ENCODE results near the gene KMT2D. TPM values are rescaled to one million over a fixed set of nuclear protein-coding genes. Genes with fewer than 3 reads are reported as not detected.

KMT2D gene
- total and polyA plus RNA-seq, 10 of the 15 experiments (the other 5 are each of a cell fraction or from before 2014, with no cell fraction given) = 0.51 to 71.5 (median 10.4) TPM

GRCh38 chr12:49069507-49070346 lies 9.1 kb upstream of the KMT2D start, which contains the start of gene RHEBL1 (continued):
- TF ChIP-seq, protein P1, sequence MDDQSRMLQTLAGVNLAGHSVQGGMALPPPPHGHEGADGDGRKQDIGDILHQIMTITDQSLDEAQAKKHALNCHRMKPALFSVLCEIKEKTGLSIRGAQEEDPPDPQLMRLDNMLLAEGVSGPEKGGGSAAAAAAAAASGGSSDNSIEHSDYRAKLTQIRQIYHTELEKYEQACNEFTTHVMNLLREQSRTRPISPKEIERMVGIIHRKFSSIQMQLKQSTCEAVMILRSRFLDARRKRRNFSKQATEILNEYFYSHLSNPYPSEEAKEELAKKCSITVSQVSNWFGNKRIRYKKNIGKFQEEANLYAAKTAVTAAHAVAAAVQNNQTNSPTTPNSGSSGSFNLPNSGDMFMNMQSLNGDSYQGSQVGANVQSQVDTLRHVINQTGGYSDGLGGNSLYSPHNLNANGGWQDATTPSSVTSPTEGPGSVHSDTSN (IDR thresholded peaks at IDR 0.05; ENCODE audit: insufficient replicate concordance, low read depth, low read length) = no peak
- TF ChIP-seq POLR2A (IDR thresholded peaks at IDR 0.05; ENCODE audit: low read depth, low read length) (peak; percentile 79), NFIC (IDR thresholded peaks at IDR 0.05; ENCODE audit: low read depth, low read length) (0 out of 2 replicates have a peak, but pooled peaks have one; percentile 29), DPF2 (IDR thresholded peaks at IDR 0.05) (peak; percentile 68; the same call in 1 of the 2 replicates), YBX1 (IDR thresholded peaks at IDR 0.05) (no peak), BCL11A (IDR thresholded peaks at IDR 0.05; ENCODE audit: low read depth, low read length) (0 out of 2 replicates have a peak, but pooled peaks have one; percentile 11), HDAC2 (IDR thresholded peaks at IDR 0.05) (0 out of 2 replicates have a peak, but pooled peaks have one; percentile 77), PAX5 (IDR thresholded peaks at IDR 0.05; ENCODE audit: borderline replicate concordance, low read depth, low read length) (peak; percentile 23; the same call in 1 of the 2 replicates), ZBED1 (IDR thresholded peaks at IDR 0.05; ENCODE audit: borderline replicate concordance) (no peak), BRCA1 (IDR thresholded peaks at IDR 0.05; ENCODE audit: low read depth, low read length) (no peak), MXI1 (IDR thresholded peaks at IDR 0.05; ENCODE audit: low read depth, low read length) (peak; percentile 95), TBL1XR1 (IDR thresholded peaks at IDR 0.05; ENCODE audit: low read depth, low read length) (no peak), SMAD1 (IDR thresholded peaks at IDR 0.05; ENCODE audit: low read depth, partially characterized antibody) (no peak), ASH2L (IDR thresholded peaks at IDR 0.05; ENCODE audit: borderline replicate concordance, low read depth) (peak; percentile 99; the same call in 1 of the 2 replicates), ZNF207 (IDR thresholded peaks at IDR 0.05; ENCODE audit: borderline replicate concordance) (peak; percentile 56), HCFC1 (IDR thresholded peaks at IDR 0.05; ENCODE audit: low read length) (0 out of 2 replicates have a peak, but pooled peaks have one; percentile 31), CHD4 (IDR thresholded peaks at IDR 0.05) (no peak), ZZZ3 (IDR thresholded peaks at IDR 0.05; ENCODE audit: control insufficient read depth, insufficient read length, low read depth) (no peak), GABPA (IDR thresholded peaks at IDR 0.05; ENCODE audit: low read depth) (no peak), STAT1 (conservative IDR thresholded peaks at IDR 0.05) (0 out of 2 replicates have a peak, but pooled peaks have one; percentile 62)
- TF ChIP-seq, protein P2, sequence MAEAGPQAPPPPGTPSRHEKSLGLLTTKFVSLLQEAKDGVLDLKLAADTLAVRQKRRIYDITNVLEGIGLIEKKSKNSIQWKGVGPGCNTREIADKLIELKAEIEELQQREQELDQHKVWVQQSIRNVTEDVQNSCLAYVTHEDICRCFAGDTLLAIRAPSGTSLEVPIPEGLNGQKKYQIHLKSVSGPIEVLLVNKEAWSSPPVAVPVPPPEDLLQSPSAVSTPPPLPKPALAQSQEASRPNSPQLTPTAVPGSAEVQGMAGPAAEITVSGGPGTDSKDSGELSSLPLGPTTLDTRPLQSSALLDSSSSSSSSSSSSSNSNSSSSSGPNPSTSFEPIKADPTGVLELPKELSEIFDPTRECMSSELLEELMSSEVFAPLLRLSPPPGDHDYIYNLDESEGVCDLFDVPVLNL (IDR thresholded peaks at IDR 0.05; ENCODE audit: low read depth, low read length) = peak; percentile 76
- TF ChIP-seq, protein P3, sequence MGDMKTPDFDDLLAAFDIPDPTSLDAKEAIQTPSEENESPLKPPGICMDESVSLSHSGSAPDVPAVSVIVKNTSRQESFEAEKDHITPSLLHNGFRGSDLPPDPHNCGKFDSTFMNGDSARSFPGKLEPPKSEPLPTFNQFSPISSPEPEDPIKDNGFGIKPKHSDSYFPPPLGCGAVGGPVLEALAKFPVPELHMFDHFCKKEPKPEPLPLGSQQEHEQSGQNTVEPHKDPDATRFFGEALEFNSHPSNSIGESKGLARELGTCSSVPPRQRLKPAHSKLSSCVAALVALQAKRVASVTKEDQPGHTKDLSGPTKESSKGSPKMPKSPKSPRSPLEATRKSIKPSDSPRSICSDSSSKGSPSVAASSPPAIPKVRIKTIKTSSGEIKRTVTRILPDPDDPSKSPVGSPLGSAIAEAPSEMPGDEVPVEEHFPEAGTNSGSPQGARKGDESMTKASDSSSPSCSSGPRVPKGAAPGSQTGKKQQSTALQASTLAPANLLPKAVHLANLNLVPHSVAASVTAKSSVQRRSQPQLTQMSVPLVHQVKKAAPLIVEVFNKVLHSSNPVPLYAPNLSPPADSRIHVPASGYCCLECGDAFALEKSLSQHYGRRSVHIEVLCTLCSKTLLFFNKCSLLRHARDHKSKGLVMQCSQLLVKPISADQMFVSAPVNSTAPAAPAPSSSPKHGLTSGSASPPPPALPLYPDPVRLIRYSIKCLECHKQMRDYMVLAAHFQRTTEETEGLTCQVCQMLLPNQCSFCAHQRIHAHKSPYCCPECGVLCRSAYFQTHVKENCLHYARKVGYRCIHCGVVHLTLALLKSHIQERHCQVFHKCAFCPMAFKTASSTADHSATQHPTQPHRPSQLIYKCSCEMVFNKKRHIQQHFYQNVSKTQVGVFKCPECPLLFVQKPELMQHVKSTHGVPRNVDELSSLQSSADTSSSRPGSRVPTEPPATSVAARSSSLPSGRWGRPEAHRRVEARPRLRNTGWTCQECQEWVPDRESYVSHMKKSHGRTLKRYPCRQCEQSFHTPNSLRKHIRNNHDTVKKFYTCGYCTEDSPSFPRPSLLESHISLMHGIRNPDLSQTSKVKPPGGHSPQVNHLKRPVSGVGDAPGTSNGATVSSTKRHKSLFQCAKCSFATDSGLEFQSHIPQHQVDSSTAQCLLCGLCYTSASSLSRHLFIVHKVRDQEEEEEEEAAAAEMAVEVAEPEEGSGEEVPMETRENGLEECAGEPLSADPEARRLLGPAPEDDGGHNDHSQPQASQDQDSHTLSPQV (IDR thresholded peaks at IDR 0.05) = no peak

All from GM12878 (cell line).